Heart left ventricle (tissue), 13 donors: Measurements from ENCODE around the gene ISLR2.

Experiments
- POLR2A ChIP-seq, 2 donors: fragments of 450-650 bp; IDR thresholded peaks; one replicate each; pipeline ENCODE4 v1.6.1; 2017; ENCODE audit warnings: antibody characterized with exemption in 2 of 2, mild to moderate bottlenecking in 2 of 2, moderate library complexity in 2 of 2
- TF ChIP-seq, protein P1 (sequence below), 12 donors: fragments of 200-600 bp; sonication (generic) in 4 of 12; IDR thresholded peaks; one replicate each; pipeline versions ENCODE4 v1.5.0 to v1.8.0; 2018 to 2022; ENCODE audit warnings: antibody characterized with exemption in 12 of 12, mild to moderate bottlenecking in 5 of 12
- donor health status: ischemic (EF 13 %, LVEDD 7.1; RV severe dilation, severe dysfunction).
- donor health status: DM: no; HTN: yes; CAD: no.
- donor health status: DM: no; HTN: no; CAD: no.
- donor health status: ischemic (EF 25% LVEDD 6.9; RV normal size, moderate dysfunction).
- donor health status: ischemic (EF 25% LVEDD 5.7; RV mildly dilated, moderate dysfunction).
- donor health status: ischemic (EF 35%, LVEDD 5.7; RV mildly dilated, moderate dysfunction).
- donor health status: nonischemic (EF 11% LVEDD 7.7; RV severe dilation, severe dysfunction).
- donor health status: DM: yes; HTN: yes; CAD: no.
- donor health status: PGD.
- donor health status: ischemic (EF 29% LVEDD 5.4; RV normal size, mild dysfunction).
- donor health status: nonischemic (EF 23%, LVEDD 6.1; RV moderate dilation, normal function).

DNA sequence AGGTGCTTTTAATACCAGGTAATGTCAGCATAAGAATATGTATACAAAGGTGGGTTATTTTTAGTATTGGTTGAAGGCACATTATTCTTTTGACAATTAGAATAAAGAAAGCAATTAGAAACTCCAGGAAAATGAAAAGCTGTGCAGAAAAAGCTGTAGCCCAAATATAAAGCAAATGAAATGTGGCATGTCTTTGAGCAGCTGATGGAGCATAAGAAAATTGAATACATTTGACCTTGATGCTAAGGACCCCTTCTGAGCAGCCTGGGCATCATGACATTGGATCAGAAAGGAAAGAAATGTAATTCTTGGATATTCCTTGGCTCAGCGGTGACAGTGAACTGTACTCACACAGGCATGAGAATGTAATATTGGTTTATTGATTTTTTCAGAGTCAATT lies 35.1 kb downstream of the ISLR2 start:
- TF ChIP-seq, protein P1, sequence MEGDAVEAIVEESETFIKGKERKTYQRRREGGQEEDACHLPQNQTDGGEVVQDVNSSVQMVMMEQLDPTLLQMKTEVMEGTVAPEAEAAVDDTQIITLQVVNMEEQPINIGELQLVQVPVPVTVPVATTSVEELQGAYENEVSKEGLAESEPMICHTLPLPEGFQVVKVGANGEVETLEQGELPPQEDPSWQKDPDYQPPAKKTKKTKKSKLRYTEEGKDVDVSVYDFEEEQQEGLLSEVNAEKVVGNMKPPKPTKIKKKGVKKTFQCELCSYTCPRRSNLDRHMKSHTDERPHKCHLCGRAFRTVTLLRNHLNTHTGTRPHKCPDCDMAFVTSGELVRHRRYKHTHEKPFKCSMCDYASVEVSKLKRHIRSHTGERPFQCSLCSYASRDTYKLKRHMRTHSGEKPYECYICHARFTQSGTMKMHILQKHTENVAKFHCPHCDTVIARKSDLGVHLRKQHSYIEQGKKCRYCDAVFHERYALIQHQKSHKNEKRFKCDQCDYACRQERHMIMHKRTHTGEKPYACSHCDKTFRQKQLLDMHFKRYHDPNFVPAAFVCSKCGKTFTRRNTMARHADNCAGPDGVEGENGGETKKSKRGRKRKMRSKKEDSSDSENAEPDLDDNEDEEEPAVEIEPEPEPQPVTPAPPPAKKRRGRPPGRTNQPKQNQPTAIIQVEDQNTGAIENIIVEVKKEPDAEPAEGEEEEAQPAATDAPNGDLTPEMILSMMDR (IDR thresholded peaks at IDR 0.05) = no peak
- TF ChIP-seq POLR2A (IDR thresholded peaks at IDR 0.05) = no peak
